Ishikawa (cell line): Measurements from ENCODE around the gene CARD11.

Experiments used
- CEBPB ChIP-seq: IDR thresholded peaks from 2 replicates; pipeline ENCODE4 v1.6.1; 2012
- CREB1 ChIP-seq: IDR thresholded peaks from 2 replicates; pipeline ENCODE4 v1.6.1; 2012; ENCODE audit warnings: low read depth
- EGR1 ChIP-seq: IDR thresholded peaks from 2 replicates; pipeline ENCODE4 v1.6.1; 2012
- EP300 ChIP-seq: IDR thresholded peaks from 2 replicates; pipeline ENCODE4 v1.6.1; 2012; ENCODE audit warnings: borderline replicate concordance
- FOXM1 ChIP-seq: IDR thresholded peaks from 2 replicates; pipeline ENCODE4 v1.6.1; 2012; ENCODE audit warnings: low read depth, borderline replicate concordance
- NFIC ChIP-seq: IDR thresholded peaks from 2 replicates; pipeline ENCODE4 v1.6.1; 2012
- RAD21 ChIP-seq: IDR thresholded peaks from 2 replicates; pipeline ENCODE4 v1.6.1; 2012; ENCODE audit warnings: low read depth
- TAF1 ChIP-seq: IDR thresholded peaks from 2 replicates; pipeline ENCODE4 v1.6.1; 2012; ENCODE audit warnings: low read depth, mild to moderate bottlenecking
- TCF12 ChIP-seq: IDR thresholded peaks from 2 replicates; pipeline ENCODE4 v1.6.1; 2012; ENCODE audit warnings: low read depth
- TEAD4 ChIP-seq: IDR thresholded peaks from 2 replicates; pipeline ENCODE4 v1.6.1; 2012
- YY1 ChIP-seq: IDR thresholded peaks from 2 replicates; pipeline ENCODE4 v1.6.1; 2012; ENCODE audit warnings: low read depth
- ZBTB7A ChIP-seq: IDR thresholded peaks from 2 replicates; pipeline ENCODE4 v1.6.1; 2012; ENCODE audit warnings: low read depth
- TF ChIP-seq, protein P1 (sequence below): IDR thresholded peaks from 2 replicates; pipeline ENCODE4 v1.6.1; 2012; ENCODE audit warnings: low read depth, mild to moderate bottlenecking
- TF ChIP-seq, protein P2 (sequence below): IDR thresholded peaks from 2 replicates; pipeline ENCODE4 v1.6.1; 2012
- TF ChIP-seq, protein P3 (sequence below): IDR thresholded peaks from 2 replicates; pipeline ENCODE4 v1.6.1; 2012

The CARD11 gene

DNA sequence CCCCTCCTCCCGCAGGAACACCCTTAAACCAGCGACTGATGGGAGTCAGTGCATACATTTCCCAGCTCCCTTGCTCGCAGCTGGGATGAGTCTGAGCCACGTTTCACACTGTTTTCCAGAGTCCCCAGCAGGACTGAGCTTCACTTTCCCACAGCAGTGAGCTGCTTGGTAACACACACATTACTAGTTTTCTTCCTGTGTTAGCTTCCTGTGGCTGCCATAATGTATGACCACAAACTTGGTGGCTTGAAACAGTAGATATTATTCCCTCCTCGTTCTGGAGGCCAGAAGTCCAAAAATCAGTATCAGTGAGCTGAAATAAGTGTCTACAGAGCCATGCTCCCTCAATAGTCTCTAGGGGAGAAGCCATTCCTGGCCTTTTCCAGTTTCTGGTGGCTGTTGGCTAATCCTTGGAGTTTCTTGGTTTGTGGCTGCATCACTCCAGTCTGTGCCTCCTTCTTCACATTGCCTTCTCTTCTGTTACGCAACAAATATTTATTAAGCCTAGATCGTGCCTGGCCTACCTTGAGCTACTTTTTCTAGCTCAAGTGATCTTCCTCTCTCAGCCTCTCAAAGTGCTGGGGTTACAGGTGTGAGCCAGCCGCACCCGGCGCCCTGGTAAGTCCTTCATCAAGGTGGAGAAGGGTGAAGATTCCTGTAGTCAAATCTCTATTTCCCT is 26.2 kb upstream of the CARD11 start:
- TF ChIP-seq RAD21 (no peak), TAF1 (no peak), ZBTB7A (no peak), EP300 (no peak), NFIC (no peak), TCF12 (no peak), YY1 (no peak), FOXM1 (no peak), CEBPB (no peak), EGR1 (no peak), TEAD4 (no peak), CREB1 (no peak)
- TF ChIP-seq, protein P1, sequence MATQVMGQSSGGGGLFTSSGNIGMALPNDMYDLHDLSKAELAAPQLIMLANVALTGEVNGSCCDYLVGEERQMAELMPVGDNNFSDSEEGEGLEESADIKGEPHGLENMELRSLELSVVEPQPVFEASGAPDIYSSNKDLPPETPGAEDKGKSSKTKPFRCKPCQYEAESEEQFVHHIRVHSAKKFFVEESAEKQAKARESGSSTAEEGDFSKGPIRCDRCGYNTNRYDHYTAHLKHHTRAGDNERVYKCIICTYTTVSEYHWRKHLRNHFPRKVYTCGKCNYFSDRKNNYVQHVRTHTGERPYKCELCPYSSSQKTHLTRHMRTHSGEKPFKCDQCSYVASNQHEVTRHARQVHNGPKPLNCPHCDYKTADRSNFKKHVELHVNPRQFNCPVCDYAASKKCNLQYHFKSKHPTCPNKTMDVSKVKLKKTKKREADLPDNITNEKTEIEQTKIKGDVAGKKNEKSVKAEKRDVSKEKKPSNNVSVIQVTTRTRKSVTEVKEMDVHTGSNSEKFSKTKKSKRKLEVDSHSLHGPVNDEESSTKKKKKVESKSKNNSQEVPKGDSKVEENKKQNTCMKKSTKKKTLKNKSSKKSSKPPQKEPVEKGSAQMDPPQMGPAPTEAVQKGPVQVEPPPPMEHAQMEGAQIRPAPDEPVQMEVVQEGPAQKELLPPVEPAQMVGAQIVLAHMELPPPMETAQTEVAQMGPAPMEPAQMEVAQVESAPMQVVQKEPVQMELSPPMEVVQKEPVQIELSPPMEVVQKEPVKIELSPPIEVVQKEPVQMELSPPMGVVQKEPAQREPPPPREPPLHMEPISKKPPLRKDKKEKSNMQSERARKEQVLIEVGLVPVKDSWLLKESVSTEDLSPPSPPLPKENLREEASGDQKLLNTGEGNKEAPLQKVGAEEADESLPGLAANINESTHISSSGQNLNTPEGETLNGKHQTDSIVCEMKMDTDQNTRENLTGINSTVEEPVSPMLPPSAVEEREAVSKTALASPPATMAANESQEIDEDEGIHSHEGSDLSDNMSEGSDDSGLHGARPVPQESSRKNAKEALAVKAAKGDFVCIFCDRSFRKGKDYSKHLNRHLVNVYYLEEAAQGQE = no peak
- TF ChIP-seq, protein P2, sequence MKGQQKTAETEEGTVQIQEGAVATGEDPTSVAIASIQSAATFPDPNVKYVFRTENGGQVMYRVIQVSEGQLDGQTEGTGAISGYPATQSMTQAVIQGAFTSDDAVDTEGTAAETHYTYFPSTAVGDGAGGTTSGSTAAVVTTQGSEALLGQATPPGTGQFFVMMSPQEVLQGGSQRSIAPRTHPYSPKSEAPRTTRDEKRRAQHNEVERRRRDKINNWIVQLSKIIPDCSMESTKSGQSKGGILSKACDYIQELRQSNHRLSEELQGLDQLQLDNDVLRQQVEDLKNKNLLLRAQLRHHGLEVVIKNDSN = no peak
- TF ChIP-seq, protein P3, sequence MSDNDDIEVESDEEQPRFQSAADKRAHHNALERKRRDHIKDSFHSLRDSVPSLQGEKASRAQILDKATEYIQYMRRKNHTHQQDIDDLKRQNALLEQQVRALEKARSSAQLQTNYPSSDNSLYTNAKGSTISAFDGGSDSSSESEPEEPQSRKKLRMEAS = no peak

DNA sequence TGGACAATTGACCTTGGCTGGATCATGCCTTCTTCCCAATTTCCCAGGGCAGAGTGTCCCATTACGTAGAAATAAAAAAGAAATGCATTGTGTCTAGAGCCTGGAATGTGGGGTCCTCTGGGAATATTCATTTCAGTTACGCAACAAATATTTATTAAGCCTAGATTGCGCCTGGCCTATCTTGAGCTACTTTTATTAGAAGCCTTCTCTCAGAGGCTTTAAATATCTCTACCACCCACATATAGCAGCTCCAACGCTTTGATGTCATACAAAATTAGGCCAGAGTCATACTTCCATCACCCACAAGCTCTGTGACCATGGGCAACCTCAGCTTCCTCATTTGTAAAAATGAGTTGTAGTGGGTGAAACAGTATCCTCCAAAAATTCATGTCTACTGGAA is 24.9 kb upstream of the CARD11 start:
- TF ChIP-seq CREB1 = no peak
- TF ChIP-seq, protein P2 = no peak
- TF ChIP-seq EGR1 = no peak
- TF ChIP-seq ZBTB7A = no peak
- TF ChIP-seq, protein P3 = no peak
- TF ChIP-seq NFIC = no peak
- TF ChIP-seq TCF12 = no peak
- no peak for TF ChIP-seq TEAD4
- TF ChIP-seq EP300 = no peak
- TF ChIP-seq, protein P1 = no peak
- TF ChIP-seq TAF1 = no peak
- TF ChIP-seq RAD21 = no peak

DNA sequence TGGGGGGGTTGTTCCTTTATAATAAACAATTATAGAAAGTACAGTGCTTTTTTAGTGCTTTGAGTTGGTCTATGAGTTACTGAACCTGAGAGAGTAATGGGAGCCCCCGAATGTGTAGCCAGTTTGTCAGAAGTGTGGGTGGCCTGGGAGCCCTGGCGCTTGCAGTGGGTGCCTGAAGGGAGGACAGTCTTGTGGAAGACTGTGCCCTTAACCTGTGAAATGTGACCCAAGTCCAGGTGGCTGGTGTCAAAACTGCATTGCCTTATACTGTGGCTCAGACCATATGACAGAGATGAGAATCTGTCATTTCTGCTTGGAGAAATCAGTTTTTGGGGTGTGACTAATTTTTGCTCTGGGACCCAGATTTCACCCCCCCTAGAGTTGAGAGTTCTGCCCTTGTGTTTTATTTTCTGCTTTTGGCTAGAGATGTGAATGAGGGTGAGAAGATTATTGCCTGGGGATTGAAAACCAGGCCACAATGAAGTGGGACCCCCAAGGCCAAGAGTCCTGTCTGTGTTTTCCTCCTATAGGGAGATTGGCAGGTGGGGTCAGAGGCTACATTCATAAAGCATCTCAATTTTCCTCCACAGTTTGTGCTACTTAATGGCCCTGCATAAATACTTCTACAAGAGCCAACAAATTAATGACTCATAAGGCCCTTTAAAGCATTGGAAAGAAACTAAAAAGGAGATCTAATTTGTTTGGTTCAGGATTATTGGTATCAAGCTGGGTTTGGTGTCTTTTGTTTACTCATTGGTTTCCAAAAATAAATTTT is 24.1 kb upstream of the CARD11 start:
- TF ChIP-seq, protein P2 = no peak
- TF ChIP-seq CEBPB (no peak), TCF12 (no peak), EP300 (no peak), TAF1 (no peak), ZBTB7A (no peak), CREB1 (no peak), TEAD4 (no peak)
- TF ChIP-seq, protein P1 = no peak

DNA sequence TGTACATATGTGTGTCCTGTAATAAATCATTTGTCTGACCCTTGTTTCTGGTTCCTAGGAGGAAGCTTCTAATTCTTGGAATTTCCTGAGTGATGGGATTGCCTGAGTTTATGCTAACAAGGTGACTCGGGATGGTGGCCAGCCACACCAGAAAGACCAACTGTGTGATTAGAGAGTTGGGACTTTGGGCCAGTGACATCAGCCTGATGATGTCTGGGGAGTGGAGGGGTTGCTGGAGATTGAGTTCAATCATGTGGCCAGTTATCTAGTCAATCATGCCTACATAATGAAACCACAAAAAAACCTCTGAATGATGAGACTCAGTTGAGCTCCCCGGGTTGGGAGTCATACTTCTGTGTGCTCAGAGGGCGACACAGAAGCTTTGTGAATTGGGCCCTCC is 23.5 kb upstream of the CARD11 start:
- TF ChIP-seq FOXM1 (no peak), EGR1 (no peak), RAD21 (no peak), YY1 (no peak), ZBTB7A (no peak), EP300 (no peak)
- TF ChIP-seq, protein P1 = no peak
